ENCODE data around the gene LUZP1. TPM values are rescaled to one million over a fixed set of nuclear protein-coding genes. Genes with fewer than 3 reads are reported as not detected.

Gene LUZP1
- total RNA-seq, 1 experiment from 2014 or later, result 40.2 TPM

DNA sequence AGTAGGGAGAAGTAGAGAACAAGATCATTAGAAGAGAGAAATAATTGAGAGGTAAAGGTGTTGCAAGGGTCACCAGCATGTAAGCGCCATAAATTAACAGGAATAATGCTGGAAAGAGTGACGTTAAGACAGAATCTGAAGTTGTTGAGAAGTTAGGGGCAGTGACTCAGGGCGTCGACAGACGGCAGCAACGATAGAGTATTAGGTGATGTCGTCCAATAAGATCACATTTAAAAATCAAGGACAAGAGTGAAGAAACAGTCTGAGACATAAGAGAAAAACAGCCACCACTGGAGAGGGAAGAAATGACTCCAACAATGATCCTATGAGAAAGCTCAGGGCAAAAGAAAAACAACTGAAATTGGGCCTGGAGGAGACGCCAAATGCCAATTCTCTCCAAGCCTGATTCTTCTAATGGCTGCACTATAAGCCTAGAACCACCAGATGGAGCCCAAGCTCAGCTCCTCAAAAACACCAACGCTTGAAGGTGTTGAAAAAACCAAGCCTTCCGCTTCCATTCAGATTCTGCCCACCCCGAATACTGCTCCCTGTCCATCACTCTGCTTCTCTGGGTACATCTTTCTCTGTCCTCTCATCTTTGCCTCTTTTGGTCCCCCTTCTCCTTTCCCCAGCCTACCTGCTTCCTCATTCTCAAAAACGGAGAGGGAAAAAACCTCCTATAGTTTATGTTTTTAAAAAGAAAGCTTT, 70.0 kb downstream of the LUZP1 start:
- CTCF ChIA-PET, result interaction anchor here (0.8 to 3.9 kb wide), 8 partner anchors 11 to 112 kb away, joined by 3 to 49 read pairs (median 4); no protein-coding TSS in a partner anchor
- peaks cover 5% of the 10 kb centered on the region for H3K36me3 ChIP-seq (ENCODE audit: control insufficient read depth, insufficient read depth, low read length)
- TF ChIP-seq, protein P1, sequence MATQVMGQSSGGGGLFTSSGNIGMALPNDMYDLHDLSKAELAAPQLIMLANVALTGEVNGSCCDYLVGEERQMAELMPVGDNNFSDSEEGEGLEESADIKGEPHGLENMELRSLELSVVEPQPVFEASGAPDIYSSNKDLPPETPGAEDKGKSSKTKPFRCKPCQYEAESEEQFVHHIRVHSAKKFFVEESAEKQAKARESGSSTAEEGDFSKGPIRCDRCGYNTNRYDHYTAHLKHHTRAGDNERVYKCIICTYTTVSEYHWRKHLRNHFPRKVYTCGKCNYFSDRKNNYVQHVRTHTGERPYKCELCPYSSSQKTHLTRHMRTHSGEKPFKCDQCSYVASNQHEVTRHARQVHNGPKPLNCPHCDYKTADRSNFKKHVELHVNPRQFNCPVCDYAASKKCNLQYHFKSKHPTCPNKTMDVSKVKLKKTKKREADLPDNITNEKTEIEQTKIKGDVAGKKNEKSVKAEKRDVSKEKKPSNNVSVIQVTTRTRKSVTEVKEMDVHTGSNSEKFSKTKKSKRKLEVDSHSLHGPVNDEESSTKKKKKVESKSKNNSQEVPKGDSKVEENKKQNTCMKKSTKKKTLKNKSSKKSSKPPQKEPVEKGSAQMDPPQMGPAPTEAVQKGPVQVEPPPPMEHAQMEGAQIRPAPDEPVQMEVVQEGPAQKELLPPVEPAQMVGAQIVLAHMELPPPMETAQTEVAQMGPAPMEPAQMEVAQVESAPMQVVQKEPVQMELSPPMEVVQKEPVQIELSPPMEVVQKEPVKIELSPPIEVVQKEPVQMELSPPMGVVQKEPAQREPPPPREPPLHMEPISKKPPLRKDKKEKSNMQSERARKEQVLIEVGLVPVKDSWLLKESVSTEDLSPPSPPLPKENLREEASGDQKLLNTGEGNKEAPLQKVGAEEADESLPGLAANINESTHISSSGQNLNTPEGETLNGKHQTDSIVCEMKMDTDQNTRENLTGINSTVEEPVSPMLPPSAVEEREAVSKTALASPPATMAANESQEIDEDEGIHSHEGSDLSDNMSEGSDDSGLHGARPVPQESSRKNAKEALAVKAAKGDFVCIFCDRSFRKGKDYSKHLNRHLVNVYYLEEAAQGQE (IDR thresholded peaks at IDR 0.05; ENCODE audit: insufficient read depth in 1 of 2, low read depth in 2 of 2, low read length in 1 of 2), result no peak
- TF ChIP-seq, protein P2, sequence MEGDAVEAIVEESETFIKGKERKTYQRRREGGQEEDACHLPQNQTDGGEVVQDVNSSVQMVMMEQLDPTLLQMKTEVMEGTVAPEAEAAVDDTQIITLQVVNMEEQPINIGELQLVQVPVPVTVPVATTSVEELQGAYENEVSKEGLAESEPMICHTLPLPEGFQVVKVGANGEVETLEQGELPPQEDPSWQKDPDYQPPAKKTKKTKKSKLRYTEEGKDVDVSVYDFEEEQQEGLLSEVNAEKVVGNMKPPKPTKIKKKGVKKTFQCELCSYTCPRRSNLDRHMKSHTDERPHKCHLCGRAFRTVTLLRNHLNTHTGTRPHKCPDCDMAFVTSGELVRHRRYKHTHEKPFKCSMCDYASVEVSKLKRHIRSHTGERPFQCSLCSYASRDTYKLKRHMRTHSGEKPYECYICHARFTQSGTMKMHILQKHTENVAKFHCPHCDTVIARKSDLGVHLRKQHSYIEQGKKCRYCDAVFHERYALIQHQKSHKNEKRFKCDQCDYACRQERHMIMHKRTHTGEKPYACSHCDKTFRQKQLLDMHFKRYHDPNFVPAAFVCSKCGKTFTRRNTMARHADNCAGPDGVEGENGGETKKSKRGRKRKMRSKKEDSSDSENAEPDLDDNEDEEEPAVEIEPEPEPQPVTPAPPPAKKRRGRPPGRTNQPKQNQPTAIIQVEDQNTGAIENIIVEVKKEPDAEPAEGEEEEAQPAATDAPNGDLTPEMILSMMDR (IDR thresholded peaks at IDR 0.05), result peak; percentile 93
- DNase-seq (ENCODE audit: low read depth, low spot score), result peak; percentile 80
- intact Hi-C loops (cut with micrococcal nuclease; ENCODE audit: unreplicated experiment), result loop anchor here (1.0 kb wide), 1 partner anchor 86 kb away; no protein-coding TSS in a partner anchor
- in situ Hi-C loops (cut with HindIII; ENCODE audit: low pct_unique_long_range_greater_than_20kb, low sequenced_read_pairs), result loop anchor here (25.0 kb wide), 1 partner anchor 89 kb away; no protein-coding TSS in a partner anchor
- H3K4me3 ChIP-seq (ENCODE audit: low read depth in 2 of 2, low read length in 2 of 2), result no peak overlapping the region
- POLR2A ChIA-PET, result interaction anchor here (0.6 kb wide), 2 partner anchors 80 to 278 kb away, joined by 3 to 10 read pairs; no protein-coding TSS in a partner anchor
- H3K27me3 ChIP-seq (ENCODE audit: control insufficient read depth, insufficient read depth, low read length), result no peaks in the 10 kb centered on the region
- peak overlapping the region; percentile 40; the same call in 1 of the 2 replicates for H3K27ac ChIP-seq (ENCODE audit: low read length)
- BruUV-seq (replicated peaks), result no TSS peak
- ATAC-seq, result peak; percentile 76
- H3K4me1 ChIP-seq (ENCODE audit: control insufficient read depth, insufficient read depth, low read length), result peaks cover 46% of the 10 kb centered on the region
- H3K9me3 ChIP-seq (ENCODE audit: control insufficient read depth, insufficient read depth, low read depth, low read length), result no peaks in the 10 kb centered on the region

- in situ Hi-C loops (cut with HindIII; ENCODE audit: low pct_unique_long_range_greater_than_20kb, low sequenced_read_pairs), result loop anchor here (25.0 kb wide), 1 partner anchor 90 kb away; no protein-coding TSS in a partner anchor
Observed at GRCh38 chr1:23097316-23097715, 71.3 kb downstream of the LUZP1 start.

More at GRCh38 chr1:23097316-23097715, 71.3 kb downstream of the LUZP1 start:
- Histone ChIP-seq H3K4me1 (ENCODE audit: control insufficient read depth, insufficient read depth, low read length) (peaks cover 33% of the 10 kb centered on the region), H3K27ac (ENCODE audit: low read length) (no peak overlapping the region), H3K36me3 (ENCODE audit: control insufficient read depth, insufficient read depth, low read length) (peaks cover 15% of the 10 kb centered on the region), H3K9me3 (ENCODE audit: control insufficient read depth, insufficient read depth, low read depth, low read length) (no peaks in the 10 kb centered on the region), H3K27me3 (ENCODE audit: control insufficient read depth, insufficient read depth, low read length) (no peaks in the 10 kb centered on the region), H3K4me3 (ENCODE audit: low read depth in 2 of 2, low read length in 2 of 2) (no peak overlapping the region)
- no TSS peak for BruUV-seq (replicated peaks)
- DNase-seq (ENCODE audit: low read depth, low spot score) (no peak), ATAC-seq (no peak)
- TF ChIP-seq SIN3A (IDR thresholded peaks at IDR 0.05; ENCODE audit: borderline replicate concordance, insufficient read depth, low read depth, low read length) (no peak), TCF7L2 (IDR thresholded peaks at IDR 0.05; ENCODE audit: low read depth, low read length) (no peak)
- TF ChIP-seq, protein P2 (IDR thresholded peaks at IDR 0.05), result no peak
- TF ChIP-seq, protein P1 (IDR thresholded peaks at IDR 0.05; ENCODE audit: insufficient read depth in 1 of 2, low read depth in 2 of 2, low read length in 1 of 2), result no peak
- POLR2A ChIA-PET, result no interaction called here
- CTCF ChIA-PET, result no interaction called here
- intact Hi-C loops (cut with micrococcal nuclease; ENCODE audit: unreplicated experiment), result no loop called here

Data from Panc1 (cell line).